HG03439 (cell line): ENCODE data around the gene FGF13.

Experiments used
- ATAC-seq: cut with Tn5 transposase; IDR thresholded peaks from one replicate; pipeline ENCODE4 v1.9.1; 2021; ENCODE audit warnings: mild to moderate bottlenecking, moderate library complexity; ENCODE audit not compliant: unreplicated experiment

The FGF13 gene

GRCh38 chrX:138711399-138712347 lies at the start of gene FGF13:
Gene FGF13, minus strand, starts transcription at chrX:138711717. Its CDS starts 714 bp downstream, at chrX:138711003.
- ATAC-seq = no peak

DNA sequence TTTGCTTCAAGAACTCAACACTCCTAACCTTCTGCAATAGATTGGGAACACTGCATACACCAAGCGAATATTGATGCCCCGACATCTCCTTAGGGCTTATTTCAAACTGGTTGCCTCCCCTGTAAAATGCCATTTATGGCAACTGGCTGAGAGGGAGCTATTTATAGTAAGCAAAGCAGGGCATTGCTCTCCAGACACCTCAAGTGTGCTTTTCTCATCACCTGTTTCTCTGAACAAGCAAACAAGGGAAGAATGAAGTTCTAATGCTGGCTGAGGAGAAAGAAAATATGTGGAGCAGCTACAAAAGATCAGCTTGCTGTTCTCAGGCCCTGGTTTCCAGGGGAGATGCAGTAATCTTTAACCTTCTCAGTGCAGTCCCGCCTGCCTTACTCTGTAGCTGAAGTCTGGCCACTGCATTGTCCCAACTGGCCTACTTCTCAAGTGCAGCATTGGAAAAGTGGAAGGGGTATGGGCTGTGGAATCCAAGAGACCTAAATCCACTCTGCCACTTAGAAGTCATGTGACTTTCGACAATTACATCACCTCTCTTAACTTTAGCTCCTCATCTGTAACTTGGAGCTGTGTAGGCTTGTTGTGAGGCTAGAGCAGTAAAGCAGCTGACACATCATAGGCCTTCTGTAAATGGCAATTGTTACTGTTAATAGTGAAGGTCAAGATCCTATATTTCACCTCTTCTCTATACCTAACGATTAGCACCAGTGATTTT lies 47.9 kb upstream of the FGF13 start:
- no peak for ATAC-seq

- ATAC-seq = no peak
Measured at GRCh38 chrX:138756234-138756633, 44.7 kb upstream of the FGF13 start.

GRCh38 chrX:138754861-138755260 lies 43.3 kb upstream of the FGF13 start:
- no peak for ATAC-seq

DNA sequence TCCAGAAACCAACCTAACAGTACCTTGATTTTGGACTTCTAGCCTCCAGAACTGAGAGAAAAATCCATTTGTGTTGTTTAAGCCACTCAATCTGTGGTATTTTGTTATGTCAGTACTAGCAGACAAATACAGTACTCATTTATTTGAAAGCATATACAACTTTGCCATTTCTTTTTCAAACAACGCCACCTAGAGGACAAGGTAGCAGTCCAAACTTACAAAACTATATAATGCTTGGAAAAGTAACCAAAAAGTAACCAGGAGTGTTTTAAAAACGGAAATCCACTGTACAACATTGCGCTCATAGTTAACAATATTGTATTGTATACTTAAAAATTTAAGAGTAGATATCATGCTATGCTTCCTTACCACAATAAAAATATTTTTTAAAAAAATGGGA lies 37.0 kb upstream of the FGF13 start:
- no peak for ATAC-seq

DNA sequence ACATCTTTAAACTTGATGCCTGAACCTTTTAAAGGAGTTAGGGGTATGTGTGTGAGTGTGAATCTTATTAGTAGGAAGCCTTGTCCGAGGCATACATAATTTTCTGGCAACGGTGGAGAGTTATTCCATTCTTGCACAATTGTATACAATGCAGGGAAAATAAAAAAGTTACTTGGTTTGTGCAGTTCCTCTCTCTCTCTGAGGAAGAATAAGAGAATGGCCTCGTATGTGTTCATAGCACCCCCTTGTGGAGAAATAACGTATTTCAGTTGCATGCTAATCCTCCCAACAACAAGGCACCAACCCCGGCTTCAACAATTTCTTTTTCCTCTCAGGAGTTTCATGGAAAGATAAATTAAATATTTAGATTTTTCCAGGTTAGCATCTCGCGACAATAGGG lies 33.7 kb upstream of the FGF13 start:
- no peak for ATAC-seq

DNA sequence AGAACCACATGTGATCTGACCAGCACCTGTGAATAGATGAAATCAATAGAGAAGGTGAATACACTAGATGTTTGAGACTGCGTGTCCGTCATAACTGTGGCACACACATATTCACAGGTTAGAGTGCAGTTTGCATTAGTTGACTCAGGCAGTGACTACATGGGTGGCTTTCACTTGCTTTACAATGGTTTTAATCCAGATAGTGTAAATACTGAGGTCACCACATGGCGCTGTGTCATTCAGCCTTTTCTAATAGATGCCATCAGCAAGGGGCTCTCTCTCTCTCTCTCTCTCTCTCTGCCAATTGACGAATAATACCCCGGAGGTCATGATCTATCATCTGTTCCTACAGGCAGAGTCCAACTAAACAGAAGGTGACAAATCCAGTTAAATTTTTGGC lies 30.7 kb upstream of the FGF13 start:
- no peak for ATAC-seq

- no peak for ATAC-seq
Measured at GRCh38 chrX:138740341-138740740, 28.8 kb upstream of the FGF13 start.

DNA sequence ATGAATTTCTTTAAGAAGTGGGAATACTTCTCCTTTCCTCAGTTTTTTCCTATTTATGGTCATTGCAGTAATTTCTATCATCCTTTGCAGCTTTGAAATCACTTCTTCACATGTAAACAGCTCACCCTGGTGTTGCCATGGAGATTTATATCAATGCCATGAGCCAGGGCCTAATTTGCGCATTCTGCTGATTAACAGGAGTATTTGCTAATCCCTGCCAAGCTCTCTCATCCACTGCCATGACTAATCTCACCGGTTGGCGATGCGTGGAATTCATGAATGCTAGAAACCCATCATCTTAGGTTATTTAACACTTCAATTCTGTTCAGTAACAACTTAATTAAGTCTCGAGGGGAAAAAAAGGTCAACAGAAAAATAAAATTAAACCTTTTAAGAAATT lies 11.8 kb upstream of the FGF13 start:
- ATAC-seq = no peak

GRCh38 chrX:138719396-138719795 lies 7.9 kb upstream of the FGF13 start:
- no peak for ATAC-seq

GRCh38 chrX:138718941-138719340 lies 7.4 kb upstream of the FGF13 start:
- no peak for ATAC-seq

GRCh38 chrX:138710866-138711341 lies 613 bp downstream of the FGF13 start:
- no peak for ATAC-seq

GRCh38 chrX:138709886-138710791 lies 1.4 kb downstream of the FGF13 start:
- ATAC-seq = no peak

GRCh38 chrX:138708268-138708667 lies 3.2 kb downstream of the FGF13 start:
- ATAC-seq = no peak

GRCh38 chrX:138704596-138704995 lies 6.9 kb downstream of the FGF13 start:
- ATAC-seq = no peak

DNA sequence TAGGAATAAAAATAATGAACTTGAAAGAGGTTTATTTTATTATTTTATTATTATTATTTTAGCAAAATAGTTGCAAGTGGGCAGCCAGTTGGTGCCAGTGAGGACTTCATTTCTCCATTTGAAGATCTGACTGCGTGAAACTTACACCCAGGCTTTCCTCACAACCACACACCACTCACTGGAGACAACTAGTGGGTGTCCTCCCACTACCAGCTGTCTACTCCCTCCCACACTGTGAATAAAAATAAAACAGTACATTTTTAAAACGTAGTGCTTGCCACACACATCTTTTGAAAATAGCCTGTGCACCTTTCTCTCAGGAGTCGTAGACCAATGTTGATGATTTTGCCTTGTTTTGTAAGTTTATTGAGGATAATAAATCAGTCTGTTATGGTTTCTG lies 7.4 kb downstream of the FGF13 start:
- ATAC-seq = no peak

DNA sequence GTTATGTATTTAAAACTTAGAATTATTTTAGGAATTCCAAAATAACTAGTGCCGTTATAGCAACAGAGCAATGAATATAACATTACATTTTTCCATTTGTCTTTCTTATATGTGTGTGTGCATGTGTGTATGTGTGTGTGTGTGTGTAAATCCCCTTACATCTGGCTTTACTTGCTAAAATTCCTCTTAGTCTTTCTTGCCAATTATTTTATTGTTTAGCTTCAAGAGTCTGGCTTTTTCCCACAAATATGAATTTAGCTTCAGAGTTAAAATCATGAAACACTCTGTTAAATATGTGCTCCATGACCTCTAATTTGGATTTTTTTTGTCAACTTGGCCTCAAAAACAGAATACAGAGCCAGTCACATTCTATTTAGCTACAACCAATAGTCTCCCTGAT lies 18.9 kb downstream of the FGF13 start:
- ATAC-seq = no peak

- no peak for ATAC-seq
Measured at GRCh38 chrX:138691186-138691585, 20.3 kb downstream of the FGF13 start.

DNA sequence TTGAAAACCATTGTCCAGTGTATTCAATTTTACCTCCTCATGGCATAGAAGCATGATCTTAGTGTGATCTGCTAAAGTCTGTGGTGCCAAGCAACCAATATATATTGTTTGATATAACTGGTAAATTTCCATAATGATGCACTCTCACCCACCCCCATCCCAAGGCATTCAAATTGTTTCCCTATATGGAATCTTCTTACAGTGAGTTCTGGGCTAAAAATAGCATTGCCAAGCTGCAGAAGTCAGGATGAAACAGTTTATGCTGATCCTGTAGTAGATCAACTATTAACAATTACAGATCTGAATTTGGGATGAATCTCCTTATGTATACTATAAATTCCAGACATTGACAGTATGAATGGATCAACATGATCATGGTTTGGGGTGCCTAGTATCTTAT lies 20.9 kb downstream of the FGF13 start:
- ATAC-seq = no peak

- ATAC-seq = no peak
Measured at GRCh38 chrX:138683600-138683999, 27.9 kb downstream of the FGF13 start.

DNA sequence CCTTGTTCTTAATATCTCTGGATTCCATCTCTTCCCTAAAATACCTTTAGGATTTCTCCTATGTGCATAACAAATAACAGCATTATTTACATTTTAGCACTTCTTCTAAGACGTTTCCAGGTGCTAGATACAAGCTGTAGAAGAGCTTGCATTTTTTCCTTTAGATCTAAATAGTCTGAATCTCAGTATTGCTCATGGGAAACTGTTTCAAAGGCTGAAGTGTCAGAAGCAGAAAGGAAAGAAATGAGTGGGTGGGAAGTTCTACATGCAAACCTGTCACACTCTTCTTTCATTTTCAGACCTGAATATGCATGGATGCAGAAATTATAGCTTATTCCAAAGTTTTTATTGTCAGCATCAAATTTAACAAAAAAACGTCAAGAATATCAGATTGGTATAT lies 41.8 kb downstream of the FGF13 start:
- no peak for ATAC-seq
